GM18951 (cell line): ENCODE results near the gene CLEC14A.

Source experiments
- POLR2A ChIP-seq: IDR thresholded peaks from 4 replicates; pipeline ENCODE4 v1.6.1; 2011; ENCODE audit warnings: mild to moderate bottlenecking; ENCODE audit not compliant: insufficient read length, insufficient read depth; ENCODE audit errors: extremely low read depth
- in situ Hi-C: fragments of 300-500 bp; cut with MboI; formaldehyde crosslinking; loops from one replicate; pipeline ENCODE4 v1.12.0; 2022; ENCODE audit warnings: low sequenced_read_pairs, mixed read lengths, inconsistent platforms; ENCODE audit not compliant: unreplicated experiment

The CLEC14A gene

DNA sequence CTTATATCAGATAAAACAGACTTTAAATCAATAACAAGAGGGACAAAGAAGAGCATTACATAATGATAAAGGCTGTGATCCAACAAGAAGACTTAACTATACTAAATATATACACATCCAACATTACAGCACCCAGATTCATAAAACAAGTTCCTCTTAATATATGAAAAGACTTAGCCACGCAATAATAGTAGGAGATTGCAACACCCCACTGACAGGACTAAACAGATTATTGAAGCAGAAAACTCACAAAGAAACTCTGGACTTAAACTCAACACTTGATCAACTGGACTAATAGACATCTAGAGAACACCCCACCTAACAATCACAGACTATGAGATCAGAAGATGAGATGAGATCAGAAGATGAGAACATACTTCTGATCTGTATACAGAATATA, 5.7 kb upstream of the CLEC14A start:
- in situ Hi-C loops, result no loop called here
- TF ChIP-seq POLR2A, result no peak

DNA sequence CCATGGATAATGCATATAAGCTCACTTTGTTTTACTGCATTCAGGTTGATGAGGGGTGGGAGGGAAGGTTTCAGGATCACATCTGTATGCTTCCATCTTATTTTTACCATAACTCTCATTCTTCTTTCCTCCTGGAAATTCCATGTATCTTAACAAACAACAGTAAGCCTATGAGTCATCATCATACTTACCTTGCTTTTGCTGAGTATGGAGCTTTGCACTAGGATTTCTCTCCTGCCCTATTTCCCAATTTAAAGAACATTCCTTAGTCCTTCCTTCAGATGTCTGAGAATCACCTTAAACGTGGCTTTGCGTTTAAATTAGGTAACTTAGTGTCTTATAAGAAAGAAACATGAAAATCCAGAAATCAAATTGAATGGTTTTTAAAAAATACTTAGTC, 1.6 kb upstream of the CLEC14A start:
- in situ Hi-C loops, result no loop called here
- TF ChIP-seq POLR2A, result no peak

DNA sequence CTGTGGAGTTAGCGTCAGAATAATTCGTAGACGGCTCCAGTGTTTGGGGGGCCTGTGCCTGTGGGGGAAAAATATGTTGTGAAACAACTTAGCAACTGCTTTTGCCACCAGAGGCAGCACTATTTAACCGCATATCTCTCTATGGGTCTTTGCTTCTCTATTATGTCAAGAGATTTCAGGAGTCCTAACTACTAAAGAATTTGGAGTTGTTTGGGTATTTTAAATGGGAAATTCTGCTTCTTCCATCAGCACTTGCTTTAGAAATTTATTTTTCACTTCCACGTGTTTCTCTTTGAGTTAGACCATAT, 594 bp upstream of the CLEC14A start:
- in situ Hi-C loops, result no loop called here
- no peak for TF ChIP-seq POLR2A

DNA sequence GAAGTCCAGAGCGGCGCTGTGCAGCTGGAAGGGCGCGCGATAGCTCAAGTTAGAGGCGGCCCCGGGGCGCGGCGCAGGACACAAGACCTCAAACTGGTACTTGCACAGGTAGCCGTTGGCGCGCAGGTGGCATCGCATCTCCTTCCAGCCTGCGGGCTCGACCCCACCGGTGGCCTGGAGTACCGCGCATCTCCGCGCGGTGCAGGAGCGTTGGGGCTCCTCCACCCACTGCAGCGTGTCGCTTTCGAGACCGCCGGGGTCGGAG, 553 bp downstream of the CLEC14A start:
- no peak for TF ChIP-seq POLR2A
- in situ Hi-C loops, result no loop called here

DNA sequence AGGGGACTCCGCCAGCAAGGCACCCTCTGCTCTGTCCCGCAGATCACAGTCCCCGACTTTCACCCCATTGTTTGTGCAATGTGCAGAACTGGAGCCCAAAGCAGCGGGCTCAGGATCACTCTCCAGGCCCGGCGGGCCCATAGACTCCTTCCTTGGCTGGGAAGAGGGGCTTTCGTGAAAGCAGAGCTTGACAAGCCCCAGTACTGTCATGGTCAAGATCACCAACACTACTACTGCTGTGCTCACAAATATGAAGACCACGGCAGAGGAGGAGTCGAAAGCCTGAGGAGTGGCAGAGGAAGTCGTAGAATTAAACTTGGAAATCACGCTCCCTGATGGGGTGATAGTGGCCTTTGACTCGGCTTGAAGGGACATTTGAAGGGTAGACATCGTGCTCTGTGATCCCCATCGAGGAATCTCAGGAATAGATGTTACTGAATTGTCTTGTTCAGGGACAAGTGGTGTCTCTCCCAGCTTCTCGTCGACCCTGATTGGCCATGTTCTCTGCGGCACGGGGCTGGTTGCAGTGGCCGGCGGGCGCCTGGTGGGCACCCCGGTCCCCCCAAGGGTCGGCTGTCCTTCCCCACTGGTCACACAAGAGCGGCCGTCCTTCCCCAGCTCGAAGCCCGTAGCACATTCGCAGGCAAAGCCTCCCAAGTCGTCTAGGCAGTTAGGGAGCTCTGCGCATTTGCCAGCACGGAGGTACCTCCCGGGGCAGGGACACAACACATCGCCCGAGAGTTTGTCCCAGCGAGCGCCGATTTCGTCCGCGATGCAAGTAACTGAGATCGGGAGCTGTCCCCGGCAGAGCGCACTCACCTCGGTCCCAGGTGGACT, 1.1 kb downstream of the CLEC14A start:
- in situ Hi-C loops, result no loop called here

DNA sequence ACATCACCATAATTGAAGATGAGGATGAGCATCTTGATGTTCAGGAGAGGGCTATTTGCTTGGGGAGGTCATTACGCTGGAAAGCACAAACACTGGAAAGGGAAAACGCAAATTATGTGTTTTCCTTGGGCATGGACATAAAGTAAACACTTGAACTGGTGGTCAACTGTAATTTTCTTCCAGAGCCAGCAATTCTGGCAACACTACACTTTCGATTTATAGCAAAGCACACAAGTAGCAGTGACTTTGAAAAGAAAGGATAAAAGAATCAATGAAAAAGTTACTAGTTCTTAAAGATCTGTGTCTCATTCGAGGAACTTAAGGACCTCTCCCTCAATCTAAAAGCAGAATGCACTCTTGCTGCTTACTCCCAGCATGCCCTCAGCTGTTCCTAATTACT, 2.2 kb downstream of the CLEC14A start:
- TF ChIP-seq POLR2A, result no peak
- in situ Hi-C loops, result no loop called here

More for the DNA sequence above, 1.1 kb downstream of the CLEC14A start:
- no peak for TF ChIP-seq POLR2A

DNA sequence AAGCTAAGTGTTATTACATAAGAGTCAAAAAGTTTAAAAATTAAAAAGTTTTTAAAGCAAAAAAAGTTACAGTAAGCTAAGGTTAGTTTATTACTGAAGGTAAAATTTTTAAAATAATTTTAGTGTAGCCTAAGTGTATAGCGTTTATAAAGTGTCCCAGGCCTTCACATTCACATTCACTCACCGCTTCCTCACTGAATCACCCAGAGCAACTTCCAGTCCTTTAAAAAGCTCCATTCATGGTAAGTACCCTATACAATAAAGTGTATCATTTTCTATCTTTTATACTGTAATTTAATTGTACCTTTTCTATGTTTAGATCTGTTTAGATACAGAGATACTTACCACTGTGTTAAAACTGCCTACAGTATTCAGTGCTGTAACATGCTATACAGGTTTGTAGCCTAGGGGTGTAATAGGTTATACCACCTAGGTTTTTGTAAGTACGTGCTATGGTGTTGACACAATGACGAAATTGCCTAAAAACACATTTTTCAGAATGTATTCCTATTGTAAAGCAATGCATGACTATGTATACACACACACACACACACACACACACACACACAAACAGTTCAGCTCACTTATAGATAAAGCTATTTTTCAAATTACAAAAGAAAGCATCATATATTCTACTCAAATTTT, 3.7 kb downstream of the CLEC14A start:
- in situ Hi-C loops, result no loop called here
- TF ChIP-seq POLR2A, result no peak

DNA sequence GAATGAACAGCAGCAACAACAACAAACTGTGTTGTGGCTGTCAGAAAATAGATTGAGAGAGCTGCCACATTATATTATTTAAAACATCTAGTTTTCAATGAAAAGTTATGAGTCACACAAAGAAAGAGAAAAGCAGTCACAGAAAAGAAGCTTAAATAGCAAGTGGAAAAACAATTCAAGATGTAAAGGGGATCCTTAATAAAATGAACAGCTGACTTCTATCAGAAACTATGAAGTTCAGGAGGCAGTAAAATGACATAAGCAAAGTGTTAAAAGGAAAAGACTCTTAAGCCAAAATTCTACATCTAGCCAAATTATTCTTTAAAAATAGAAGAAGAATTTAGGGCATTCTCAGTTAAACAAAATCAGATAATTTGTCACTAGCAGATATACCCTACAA, 5.6 kb downstream of the CLEC14A start:
- in situ Hi-C loops, result no loop called here
- no peak for TF ChIP-seq POLR2A

DNA sequence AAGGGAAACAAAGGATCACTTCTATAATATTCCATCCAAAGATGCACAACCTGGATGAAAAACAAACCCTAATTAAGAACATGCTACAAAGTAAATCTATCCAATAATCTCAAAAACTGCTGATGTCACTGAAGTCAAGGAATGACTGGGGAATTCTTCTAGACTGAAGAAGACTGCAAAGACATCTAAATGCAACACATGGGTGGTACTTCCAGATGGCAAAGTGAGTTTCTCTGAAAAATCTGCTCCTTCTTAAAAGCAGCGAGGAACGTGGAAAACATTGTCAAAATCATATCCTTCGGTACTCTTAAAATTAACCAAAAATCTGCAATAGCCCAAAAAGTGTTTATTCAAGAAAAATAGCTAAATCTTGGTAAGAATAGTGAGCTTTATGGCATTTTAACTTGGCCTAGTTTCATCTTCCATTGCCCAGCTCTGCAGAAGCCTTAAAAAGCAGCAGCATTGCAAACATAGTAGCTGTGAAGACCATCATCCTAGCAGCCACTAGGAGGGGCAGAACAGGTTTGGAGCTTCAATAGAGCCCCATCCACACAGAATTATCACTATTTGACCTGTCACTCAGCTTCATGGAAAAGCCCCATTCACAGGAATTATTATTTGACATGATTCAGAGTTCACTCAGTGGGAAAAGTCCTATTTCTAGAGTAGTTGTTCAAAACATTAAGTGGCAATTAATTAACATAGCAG, 7.4 kb downstream of the CLEC14A start:
- TF ChIP-seq POLR2A, result no peak
- in situ Hi-C loops, result no loop called here

DNA sequence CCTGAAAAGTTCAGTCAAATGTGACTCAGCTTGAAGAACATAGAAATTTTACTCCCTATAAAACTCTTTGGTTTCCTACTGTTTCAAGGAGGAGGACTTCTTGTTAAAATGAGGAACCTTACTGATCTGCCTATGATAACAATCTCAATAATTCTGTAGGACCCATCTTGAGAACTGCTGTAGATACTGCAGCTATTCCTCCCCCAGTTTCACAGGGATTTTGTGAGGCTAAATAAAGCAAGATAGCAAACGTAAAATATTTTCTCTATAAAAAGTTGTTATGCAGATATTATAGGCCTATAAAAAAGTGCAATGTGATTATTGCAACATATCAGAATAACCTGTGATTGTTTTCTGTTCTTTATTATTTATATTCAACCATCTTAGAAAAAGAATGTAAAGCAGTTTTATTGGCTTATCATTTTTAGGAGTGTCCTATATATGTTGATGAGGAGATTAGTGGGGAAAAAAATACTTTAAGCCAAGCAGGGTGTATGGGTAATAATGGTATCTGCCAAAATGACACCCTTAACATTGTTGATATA, 12.1 kb downstream of the CLEC14A start:
- no peak for TF ChIP-seq POLR2A
- in situ Hi-C loops, result no loop called here

DNA sequence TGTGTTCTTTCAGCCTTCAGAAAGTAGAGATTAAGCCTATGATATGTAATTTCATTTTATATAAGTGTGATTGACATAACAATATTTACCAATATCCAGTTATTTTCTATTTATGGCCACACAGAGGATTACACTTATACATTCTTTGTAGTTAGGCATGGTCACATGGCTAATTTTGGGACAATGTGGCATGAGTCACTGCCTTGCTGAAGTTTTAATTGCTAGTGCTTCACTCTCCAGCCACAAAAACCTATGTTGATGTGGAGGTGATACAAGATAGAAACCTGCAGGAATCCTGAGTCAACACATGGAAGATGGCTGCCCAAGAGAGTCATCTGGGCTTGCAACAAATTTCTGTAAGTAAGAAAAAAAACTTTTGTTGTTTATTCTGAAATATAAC, 17.0 kb downstream of the CLEC14A start:
- TF ChIP-seq POLR2A, result no peak
- in situ Hi-C loops, result no loop called here

DNA sequence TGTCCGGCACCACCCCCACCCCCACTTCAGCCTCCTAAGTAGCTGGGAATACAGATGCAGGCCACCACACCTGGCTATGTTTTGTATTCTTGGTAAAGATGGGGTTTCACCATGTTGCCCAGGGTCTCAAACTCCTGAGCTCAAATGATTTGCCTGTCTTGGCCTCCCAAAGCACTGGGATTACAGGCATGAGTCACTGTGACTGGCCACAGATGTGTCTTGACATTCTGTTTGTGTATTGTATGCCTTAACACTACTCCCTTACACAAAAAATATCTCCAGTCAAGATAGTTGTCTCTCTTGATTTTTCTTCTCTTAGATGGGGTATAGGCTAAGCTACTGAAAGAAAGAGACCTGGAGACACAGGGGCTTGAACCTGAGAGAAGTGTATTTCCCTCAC, 17.6 kb downstream of the CLEC14A start:
- no peak for TF ChIP-seq POLR2A
- in situ Hi-C loops, result no loop called here

DNA sequence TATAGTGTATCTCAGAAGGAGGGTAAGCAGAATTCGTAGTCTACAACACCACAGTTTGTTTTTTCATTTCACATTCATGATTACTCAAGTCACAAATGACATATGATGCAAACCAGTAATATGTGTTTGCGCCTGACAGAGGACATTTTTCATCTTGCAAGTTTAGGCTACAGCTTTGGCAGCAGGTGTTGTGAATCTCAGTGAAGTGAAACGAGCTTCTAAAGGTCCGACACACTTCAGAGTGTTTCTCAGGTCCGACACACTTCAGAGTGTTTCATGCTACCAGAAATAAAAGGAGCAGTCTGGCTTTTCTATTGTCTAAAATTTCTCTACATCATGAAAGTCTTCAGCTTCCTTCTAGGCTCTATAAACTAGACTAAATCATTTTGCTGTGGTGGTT, 22.7 kb downstream of the CLEC14A start:
- no peak for TF ChIP-seq POLR2A
- in situ Hi-C loops, result no loop called here

DNA sequence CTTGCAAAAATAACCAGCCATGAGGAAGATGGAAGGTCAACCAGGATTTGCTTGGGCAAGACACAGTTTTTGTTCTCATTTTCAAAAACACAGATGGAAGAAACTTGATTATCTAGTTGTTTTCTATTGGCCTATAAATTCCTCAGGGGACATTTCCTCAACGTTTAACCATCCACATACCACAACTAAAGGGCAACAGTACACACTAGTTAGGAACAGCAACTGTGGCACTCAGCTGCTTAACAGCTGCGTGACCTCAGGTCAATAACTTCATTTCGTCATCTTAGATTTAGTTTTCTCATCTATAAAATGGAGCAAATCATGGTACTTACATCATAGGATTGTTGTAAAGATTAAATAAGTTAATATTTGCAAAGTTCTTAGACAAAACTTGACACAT, 29.5 kb downstream of the CLEC14A start:
- no peak for TF ChIP-seq POLR2A
- in situ Hi-C loops, result no loop called here

DNA sequence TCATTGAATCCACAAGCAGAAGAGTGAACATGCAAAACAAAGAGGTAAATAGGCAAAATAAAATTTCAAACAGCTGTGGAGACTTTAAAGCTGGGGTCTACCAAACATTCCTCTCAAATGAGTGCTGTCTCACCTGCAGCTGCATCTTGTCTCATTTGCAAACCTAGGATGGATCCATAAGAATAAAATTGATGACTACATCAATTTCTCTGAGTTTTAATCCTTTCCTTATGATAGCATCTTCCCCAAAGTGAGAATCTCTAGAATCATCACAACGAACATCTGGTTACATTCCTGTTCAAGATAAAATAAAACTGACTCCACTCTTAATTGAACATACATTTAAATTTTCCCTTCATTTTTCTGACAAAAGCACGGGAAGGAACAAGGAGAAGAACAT, 29.9 kb downstream of the CLEC14A start:
- in situ Hi-C loops, result no loop called here
- TF ChIP-seq POLR2A, result no peak
